HG03025 (cell line): ENCODE results near the gene DHTKD1.
"Not testable (repeated sequence)": the region's sequence is repeated elsewhere in the genome, so short reads cannot be mapped to it uniquely, and the experiment has no call there.

Experiments
- ATAC-seq: cut with Tn5 transposase; IDR thresholded peaks from one replicate; pipeline ENCODE4 v1.9.1; 2021; ENCODE audit warnings: mild to moderate bottlenecking, moderate library complexity; ENCODE audit not compliant: unreplicated experiment, low FRiP score

DHTKD1 gene

GRCh38 chr10:12140038-12140437 lies 71.3 kb downstream of the DHTKD1 start:
- ATAC-seq = no peak

DNA sequence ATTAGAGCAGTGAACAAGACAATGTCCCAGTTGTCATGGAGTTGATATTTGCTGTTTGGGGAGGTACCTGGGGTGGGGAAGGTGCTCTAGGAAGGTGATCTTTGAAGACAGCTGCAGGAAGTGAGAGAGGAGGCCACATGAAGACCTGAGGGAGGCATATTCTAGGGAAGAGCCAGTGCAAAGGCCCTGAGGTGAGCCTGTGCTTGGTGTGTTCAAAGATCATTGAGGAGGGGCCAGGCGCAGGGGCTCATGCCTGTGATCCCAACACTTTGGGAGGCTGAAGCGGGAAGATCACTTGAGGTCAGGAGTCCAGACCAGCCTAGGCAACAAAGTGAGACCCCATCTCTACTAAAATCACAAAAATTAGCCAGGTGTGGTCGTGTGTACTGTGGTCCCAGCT lies 75.8 kb downstream of the DHTKD1 start:
- ATAC-seq = no peak

DNA sequence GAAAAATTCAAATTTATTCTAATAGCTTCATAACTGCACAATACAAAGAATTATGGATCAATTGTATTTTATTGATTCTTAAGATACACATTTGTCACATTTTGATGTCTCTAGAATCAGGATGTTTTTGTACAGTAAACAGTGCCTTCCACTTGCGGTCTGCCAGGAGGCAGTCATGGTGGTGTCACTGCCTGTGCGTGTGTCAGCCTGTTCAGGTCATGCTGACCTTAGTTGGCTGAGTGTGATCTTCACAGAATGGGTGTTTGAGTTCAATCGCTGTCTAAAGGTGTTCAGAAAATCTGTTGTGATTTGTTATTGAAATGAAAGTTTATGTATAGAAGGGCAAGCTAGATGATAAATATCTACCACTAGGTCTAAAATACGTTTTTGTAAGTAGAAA lies 81.4 kb downstream of the DHTKD1 start:
- ATAC-seq = no peak

- ATAC-seq = no peak
These were observed 85.8 kb downstream of the DHTKD1 start for GRCh38 chr10:12154516-12154915.

DNA sequence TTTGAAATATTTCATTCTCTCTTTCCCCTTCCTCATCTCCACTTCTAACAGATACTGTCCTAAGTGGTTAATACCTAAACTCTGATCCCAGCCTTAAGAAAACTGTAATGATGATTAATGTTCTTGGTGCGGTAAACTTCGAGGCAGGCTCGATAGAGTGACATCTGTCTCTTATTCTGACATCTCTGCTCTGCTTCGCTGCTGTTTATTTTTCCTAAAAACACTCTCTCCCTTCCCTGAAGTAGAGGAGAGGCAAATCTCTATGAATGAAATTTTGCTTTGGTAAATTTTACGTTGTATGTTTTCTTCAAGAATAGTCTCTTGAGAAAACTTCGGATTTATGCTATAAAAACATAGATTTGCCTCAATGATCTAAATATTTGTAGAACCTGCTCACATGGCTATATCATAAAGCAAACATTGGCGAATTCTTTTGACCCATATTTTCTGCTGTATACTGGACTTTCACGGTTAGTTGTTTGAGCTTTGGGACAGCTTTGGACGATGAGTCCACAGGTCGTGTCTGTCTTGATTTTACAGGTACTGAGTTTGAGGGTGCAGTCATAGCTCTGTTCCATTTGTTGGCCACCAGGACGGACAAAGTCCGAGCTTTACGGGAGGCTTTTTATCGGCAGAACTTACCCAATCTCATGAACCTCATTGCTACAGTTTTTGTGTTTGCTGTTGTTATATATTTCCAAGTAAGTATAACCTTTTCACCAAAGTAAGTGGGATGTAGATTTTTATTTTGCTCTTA lies 87.8 kb downstream of the DHTKD1 start:
- ATAC-seq = no peak

DNA sequence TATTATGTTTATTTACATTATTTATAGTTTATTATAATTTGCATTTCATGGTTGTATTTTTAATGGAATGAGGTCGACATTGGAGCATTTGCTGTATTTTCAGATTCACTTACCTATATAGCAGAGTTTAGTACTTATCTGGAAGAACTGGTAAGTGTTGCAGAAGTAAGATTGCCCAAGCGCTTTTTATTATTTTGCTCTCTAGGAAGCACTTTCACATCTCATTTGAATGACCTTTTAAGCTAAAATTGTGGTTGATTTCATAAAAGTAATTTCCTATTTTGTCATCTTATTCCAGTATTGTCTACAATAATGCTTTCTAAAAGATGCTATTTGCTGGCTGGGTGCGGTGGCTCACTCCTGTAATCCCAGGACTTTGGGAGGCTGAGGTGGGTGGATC lies 89.4 kb downstream of the DHTKD1 start:
- no peak for ATAC-seq

DNA sequence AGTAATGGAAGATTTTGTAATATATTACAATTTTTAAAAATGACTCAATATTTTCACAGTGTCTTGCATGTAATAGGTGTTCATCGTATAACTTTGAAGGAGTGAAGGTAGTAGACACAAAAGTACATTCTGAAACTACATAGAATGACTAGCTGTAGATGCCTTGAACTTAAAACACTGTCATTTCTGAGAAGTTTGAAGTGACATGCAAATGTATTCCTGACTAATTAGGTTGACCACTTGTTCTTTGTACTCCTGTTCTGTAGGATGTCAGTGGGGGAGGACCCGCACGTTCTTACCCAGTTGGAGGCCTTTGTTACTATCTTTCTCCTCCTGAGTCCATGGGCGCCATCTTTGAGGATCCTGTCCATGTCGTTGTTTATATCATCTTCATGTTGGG lies 91.9 kb downstream of the DHTKD1 start:
- no peak for ATAC-seq

DNA sequence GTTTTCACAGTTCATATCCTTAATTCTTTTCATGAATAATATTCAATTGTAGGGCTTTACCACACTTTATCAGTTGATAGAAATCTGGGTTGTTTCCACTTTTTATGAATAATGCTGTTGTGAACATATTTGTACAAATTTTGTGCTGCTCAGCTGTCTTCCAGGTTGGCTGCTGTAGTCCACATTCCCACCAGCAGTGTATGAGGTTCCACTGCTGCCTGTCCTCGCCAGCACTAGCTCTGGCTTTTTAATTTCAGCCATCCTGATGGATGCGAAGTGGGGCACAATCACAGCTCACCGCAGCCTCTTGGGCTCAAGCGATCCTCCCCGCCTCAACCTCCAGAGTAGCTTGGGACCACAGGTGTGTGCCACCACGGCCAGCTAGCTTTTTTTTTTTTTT lies 94.2 kb downstream of the DHTKD1 start:
- ATAC-seq = no peak

DNA sequence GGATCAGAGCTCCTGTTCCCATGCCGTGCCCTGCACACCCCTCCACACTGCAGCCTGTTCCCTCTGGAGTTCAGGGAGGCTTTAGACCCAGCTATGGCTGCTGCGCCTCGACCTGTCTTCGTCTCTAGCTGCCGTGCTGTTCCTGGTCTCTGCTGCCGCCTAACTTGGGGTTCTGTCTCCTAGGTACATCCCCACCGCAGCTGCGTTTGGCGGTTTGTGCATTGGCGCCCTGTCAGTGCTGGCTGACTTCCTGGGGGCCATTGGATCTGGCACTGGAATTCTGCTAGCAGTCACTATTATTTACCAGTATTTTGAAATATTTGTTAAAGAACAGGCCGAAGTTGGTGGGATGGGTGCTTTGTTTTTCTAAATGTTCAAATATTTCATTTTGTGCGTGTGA lies 95.3 kb downstream of the DHTKD1 start:
- ATAC-seq = no peak

- ATAC-seq = no peak
These were observed 96.3 kb downstream of the DHTKD1 start for GRCh38 chr10:12165036-12165435.

DNA sequence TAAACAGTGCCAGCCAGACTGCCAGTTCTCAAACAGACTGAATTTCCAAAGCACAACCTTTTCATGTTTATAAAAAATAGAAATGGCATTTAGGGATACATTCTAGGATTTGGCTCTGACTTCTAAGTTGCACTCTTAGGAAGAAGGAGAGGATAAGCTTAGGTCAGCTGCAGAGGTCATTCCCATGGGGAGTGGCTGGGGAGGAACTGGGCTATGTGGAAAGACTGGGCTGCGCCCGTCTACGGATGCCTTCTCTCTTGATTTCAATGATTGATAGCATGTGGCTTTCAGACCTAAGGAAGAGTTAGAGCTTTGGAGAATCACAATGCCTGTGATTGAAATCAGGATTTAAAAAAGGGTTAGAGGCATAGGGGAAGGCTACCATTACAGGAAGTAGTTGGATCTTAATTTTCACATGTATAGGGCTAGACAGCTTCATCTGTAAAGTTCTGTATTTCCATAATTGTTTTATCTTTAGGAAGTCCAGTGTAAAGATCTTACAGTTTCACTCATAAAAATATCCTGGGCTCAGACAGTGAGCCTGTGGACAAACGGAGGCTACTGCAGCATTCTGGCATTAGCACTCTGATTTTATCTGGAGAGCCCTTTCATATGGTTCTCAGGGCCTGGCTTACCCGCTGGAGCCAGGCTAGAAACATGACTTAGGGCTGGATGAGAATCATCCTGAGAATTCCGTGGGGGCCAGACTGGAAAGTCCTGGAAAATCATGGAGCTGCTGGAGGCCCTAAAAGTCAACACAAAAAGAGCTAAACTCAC lies 97.4 kb downstream of the DHTKD1 start:
- ATAC-seq = no peak

GRCh38 chr10:12171512-12171911 lies 102.8 kb downstream of the DHTKD1 start:
- ATAC-seq = not testable (repeated sequence)
